GM18861 (cell line): ENCODE results near the gene LAMA5.

Experiments used
- ATAC-seq: cut with Tn5 transposase; IDR thresholded peaks from one replicate; pipeline ENCODE4 v1.9.1; 2021; ENCODE audit not compliant: unreplicated experiment

Gene LAMA5, protein sequence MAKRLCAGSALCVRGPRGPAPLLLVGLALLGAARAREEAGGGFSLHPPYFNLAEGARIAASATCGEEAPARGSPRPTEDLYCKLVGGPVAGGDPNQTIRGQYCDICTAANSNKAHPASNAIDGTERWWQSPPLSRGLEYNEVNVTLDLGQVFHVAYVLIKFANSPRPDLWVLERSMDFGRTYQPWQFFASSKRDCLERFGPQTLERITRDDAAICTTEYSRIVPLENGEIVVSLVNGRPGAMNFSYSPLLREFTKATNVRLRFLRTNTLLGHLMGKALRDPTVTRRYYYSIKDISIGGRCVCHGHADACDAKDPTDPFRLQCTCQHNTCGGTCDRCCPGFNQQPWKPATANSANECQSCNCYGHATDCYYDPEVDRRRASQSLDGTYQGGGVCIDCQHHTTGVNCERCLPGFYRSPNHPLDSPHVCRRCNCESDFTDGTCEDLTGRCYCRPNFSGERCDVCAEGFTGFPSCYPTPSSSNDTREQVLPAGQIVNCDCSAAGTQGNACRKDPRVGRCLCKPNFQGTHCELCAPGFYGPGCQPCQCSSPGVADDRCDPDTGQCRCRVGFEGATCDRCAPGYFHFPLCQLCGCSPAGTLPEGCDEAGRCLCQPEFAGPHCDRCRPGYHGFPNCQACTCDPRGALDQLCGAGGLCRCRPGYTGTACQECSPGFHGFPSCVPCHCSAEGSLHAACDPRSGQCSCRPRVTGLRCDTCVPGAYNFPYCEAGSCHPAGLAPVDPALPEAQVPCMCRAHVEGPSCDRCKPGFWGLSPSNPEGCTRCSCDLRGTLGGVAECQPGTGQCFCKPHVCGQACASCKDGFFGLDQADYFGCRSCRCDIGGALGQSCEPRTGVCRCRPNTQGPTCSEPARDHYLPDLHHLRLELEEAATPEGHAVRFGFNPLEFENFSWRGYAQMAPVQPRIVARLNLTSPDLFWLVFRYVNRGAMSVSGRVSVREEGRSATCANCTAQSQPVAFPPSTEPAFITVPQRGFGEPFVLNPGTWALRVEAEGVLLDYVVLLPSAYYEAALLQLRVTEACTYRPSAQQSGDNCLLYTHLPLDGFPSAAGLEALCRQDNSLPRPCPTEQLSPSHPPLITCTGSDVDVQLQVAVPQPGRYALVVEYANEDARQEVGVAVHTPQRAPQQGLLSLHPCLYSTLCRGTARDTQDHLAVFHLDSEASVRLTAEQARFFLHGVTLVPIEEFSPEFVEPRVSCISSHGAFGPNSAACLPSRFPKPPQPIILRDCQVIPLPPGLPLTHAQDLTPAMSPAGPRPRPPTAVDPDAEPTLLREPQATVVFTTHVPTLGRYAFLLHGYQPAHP (N-terminal part only)

DNA sequence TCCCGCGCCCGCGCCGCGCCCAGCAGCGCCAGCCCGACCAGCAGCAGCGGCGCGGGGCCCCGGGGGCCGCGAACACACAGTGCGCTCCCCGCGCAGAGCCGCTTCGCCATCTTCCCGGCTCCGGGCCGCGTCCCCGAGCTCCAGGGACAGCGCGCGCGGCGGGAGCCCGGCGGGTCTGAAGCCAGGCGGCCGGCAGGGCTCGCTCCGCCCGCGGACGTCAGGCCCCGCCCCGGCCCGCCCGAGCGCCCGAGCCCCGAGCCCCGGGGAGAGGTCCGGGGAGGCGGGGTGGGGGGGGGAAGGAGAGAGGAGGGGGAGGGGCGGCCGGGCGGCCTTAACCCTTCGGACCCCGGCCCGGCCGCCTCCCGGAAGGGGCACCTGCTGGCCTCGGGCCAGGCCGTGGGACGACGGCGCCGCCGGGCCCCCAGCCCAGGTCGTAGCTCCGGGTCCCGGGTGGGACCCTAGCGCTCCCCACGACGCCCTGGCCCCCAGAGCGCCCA, at the start of gene LAMA5:
LAMA5 (minus strand) TSS at position 177 of the 497 bp plus-strand sequence; CDS start at position 110, 67 bp downstream.
- no peak for ATAC-seq

DNA sequence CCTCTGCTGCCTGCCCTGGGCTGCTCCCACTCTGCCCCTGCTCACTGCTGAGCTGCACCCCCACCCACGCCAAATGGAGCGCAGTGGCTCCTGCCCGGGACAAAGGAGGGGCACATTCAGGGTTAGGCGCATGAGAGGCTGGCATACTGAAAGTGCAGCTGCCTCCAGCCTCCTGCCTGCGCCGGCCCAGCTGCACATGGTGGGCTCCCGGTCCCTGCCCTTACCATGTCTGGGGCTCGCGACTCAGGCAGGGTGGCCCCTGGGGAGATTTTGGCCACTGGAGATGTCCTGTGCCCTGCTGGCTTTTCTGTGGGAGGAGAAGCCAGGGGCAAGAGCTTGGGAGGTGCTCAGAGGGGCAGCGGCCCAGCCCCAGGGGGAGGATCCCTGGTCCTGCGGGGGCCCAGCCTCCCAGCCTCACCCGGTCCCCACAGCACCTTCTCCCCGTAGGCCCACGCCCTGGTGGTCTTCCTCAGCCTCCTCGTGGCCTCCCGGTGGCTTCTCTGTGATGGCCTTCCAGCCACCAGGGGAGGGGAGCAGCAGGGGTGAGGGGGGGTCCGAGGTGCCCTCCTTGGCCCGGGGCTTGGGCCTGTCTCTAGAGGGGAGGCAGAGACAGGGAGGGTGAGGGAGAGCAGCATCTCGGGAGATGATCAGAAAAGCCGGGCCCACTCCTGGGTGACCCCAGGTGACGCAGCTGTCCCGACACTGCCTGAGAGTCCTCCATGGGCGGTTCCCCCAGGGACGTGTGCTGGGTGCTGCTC, 48.4 kb upstream of the LAMA5 start:
- no peak for ATAC-seq

DNA sequence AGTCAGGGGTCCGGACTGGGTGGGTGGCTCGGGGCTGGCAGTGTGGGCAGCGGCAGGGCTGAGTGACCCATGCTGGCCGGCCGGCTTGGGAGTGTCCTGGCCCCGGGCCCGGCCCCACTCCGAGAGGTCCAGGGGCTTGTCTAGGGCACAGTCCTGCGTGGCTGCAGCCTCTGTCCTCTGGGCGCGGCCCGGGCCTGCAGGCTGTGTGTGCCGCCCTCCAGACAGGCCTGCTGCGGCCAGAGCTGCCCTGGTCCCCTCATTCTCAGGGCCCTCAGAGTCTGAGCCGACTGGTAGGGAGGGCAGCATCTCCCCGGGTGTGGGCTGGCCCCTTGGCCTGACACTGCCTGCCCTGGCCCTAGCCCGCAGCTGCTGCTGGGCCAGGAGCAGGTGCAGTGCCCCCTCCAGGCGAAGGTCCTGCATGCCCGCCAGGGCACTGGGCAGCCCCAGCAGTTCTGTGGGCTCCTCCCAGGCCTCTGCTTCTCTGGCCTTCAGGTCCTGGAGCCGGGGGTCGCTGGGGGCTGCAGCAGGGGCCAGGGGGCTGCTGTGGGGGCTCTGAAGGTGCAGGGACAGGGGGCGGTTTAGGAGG, 46.9 kb upstream of the LAMA5 start:
- no peak for ATAC-seq

DNA sequence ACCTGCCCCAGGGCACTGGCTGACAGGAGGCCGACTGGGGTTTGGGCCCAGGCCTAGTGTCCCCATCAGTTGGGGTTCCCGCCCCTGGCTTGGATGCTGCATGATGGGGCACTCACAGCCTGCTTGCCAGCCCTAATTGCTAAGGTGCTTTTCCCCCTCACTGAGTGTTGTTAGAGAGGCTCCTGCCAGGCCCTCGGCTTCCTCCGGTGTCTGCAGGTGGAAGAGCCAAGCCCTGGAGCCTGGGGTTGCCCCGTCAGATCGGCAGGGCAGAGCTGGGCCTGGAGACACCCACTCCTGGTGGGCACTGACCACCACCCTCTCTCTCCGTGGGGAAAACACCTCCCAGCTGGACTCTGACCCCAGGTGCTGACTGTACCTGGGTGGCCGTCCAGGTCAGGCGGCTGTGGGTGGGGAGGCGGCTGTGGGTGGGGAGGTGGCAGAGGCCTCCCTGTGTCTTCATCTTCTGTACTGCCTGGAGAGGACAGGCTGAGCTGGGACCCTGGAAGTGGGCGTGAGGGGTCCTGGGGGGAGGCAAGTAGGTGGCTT, 46.0 kb upstream of the LAMA5 start:
- ATAC-seq = no peak

DNA sequence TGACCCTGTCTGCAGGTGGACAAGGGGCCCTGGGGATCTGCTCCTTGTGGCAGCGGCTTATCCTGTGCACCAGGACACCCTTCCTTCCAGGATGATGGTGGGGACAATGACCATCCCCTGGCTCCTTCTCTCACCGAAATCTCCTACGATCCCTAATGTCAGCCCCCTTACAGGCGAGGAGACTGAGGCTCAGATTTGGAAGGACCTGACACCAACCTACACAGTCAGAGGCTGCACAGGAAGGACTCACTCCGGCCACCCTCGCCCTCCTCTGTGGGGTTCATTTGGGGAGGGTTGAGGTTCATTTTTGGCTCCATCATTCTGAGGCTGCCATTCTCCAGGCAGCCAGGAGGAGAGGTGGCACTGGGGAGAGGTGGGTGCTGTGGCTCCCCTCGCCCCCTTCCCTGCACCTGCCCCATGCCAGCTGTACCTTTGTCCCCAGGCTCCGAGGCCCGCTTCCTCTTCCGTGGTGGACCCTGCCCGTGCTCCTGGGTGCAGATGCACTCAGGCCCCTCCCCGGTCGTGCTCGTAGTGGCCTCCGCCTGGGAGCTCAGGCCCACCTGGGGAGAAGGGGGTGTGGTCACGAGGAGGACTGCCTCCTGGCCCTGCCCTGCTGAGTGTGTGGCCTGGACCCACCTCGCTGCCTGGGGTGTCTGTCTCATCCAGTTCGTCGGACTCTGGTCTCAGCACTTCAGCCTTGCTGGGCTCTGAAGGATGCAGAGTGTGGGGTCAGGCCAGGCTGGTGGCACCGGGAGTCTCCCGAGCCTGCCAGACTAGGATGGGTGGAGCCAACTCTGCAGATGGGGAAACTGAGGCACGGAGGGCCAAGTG, 45.3 kb upstream of the LAMA5 start:
- ATAC-seq = no peak

DNA sequence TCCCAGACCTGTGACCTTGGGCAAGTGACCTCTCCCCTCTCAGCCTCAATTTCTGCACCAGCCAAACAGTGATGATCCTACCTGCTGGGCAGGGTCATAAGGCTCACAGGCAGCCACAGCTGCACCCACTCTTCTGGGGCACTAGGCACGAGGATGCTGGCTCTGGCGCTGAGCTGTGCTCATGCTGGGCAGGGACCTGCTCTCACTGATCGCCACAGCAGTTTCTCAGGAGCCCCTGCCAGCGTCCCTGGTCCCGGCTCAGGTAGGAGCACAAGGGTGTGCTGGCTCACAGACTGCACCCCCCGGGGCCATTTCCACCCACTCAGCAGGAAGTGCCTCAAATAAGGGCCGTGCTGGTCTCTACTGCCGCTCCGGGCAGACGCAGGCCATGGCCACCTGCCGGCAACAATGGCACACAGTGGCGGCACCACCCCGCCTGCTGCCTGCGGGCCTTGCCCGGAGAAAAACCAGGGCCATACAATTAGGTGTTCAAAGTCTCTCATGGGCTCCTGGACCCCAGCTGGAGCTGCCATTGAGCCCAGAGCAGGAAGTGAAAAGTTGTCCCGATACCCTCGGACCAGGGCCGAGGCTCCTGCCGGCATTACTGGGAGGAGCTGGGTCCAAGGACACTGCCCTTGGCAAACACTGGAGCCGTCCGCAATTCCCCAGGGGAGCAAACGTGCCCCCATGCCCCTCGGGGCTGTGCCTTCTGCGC, 44.5 kb upstream of the LAMA5 start:
- ATAC-seq = no peak

DNA sequence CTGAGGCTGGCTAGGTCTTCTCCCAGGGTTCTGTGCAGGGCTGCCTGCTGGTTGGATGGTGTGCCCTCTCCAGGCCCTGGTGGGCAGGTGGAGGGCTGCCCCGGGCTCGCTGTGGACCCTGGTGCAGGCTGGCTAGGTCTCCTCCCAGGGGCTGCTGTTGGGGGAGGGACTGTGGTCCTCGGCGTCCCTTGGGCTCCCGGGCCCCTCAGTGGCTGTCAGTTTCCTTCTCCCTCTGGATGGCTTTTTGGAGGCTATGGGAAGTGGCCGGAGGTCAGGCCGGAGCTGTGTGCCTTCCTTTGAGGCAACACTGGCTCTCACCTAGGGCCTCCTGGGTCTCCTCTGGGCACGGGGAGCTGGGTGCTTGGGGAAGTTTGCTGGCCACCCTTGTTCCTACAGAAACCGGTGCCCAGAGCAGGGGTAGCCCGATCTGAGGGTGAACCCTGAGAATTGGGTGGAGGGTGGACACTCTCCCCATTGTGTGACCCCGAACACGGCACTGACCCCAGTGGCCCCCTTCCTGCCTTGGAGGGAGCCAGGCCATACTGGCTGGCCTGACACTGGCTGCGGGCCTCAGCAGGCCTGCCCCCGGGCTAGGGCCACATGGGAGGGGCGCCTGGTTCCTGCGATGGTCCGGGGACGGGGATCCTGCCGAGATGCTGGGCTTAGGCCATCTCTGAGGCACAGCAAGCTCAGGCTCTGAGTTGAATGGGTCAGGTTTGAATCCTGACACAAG, 43.8 kb upstream of the LAMA5 start:
- ATAC-seq = no peak

DNA sequence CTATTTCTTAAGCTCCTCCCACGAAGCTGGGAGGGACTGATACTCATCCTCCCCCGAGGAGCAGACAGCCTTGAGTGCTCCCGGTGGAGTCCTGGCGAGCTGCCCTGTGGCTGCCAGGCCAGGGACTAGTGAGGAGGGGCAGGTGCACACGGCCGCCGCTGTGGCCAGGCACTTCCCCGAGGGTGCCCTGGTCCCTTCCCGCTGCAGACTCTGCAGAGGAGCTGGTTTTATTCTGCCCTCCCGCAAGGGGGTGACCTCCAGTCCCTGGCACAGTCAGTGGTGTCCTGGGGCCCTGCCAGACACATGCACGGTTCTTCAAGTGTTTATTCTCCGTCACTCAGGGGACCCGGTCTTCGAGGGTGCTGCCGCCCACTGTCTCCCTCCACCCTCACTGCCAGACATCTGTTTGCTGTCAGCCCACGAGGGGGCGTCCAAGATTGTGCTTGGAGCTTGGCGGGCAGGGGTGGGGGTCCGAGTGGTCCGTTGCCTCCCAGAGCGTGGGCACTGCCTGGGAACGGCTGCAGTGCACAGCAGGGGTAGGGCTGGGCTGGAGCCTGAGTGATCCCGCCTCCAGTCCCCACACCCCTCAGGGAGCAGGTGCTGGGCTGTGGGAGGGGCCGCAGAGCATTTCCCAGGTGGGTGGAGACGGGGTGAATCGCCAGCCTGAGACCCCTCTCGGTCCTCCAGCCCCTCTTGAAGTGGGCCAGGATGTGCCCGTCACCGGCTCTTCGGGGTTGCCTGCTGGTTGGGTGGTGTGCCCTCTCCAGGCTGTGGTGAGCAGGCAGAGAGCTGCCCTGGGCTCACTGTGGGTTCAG, 43.0 kb upstream of the LAMA5 start:
- ATAC-seq = no peak

DNA sequence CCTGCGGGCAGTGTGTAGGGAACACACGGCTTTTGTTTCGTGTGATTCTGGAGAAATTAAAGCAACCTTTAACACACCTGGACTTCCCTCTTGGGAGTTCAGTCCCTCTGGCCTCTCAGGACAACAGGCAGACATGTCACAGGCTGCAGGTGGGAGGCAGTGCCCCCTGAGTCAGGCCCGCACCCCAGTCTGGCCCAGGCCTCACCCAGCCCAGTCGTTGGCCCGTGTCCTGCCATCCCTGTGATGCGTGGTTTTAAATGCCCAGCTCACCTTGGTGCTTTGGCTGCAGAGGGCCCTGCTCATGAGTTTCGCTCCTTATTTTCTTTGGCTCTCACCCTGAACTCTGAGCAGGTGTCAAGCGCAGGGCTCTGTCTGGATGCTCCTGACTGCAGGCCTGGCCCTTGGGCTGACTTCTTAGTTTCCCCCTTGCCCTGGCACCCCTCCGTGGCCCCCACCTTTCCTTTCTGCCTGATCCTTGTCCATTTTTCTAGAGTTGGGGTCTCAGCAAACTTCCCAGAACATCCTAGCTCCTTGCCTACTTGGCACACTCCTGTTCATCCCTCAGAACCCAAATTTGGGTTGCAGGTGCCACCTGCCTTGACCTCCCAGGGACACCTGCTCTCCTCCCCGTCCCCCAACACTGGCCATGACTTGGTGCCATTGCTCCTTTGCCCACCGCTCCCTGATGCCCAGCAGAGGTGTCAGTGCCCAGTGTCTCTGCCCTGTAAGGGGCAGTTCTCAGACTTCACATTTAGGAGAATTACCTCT, 42.2 kb upstream of the LAMA5 start:
- no peak for ATAC-seq

DNA sequence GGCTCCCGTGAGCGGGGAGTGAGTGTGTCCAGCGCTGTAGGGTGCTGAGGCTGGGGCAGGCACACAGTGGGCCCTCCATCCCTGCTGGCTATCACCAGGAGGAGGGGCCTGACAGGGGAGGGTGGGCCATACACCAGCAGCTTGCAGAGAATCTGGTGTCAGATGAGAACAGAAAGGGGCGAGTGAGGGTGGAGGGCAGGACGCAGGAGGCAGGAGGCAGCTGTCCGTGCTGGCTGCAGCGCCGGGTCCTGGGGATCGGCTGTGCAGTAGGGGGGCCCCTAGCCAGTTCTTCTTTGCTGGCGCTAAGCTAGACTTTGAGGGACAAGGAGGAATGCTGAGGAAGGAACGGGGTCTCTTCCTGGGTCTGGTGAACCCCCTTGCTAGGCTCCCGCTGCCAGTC, 41.5 kb upstream of the LAMA5 start:
- no peak for ATAC-seq

DNA sequence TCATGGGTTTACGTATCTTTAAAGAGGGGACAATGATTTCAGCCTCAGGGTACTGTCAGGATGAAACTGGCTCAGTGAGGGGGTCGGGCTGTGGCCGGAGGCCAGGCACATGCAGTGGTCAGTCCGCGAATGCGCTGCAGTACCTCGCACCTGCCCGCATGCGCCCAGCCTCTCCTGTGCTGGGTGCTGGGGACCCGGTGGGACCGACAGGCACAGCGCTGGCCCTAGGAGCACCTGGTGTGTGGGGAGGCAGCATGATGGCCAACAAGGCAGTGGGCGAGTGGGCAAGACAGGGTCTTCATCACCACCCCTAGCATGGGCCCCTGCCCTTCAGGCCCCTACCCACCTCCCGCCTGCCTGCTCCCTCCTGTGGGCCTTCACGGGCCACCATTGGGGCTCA, 40.9 kb upstream of the LAMA5 start:
- no peak for ATAC-seq

DNA sequence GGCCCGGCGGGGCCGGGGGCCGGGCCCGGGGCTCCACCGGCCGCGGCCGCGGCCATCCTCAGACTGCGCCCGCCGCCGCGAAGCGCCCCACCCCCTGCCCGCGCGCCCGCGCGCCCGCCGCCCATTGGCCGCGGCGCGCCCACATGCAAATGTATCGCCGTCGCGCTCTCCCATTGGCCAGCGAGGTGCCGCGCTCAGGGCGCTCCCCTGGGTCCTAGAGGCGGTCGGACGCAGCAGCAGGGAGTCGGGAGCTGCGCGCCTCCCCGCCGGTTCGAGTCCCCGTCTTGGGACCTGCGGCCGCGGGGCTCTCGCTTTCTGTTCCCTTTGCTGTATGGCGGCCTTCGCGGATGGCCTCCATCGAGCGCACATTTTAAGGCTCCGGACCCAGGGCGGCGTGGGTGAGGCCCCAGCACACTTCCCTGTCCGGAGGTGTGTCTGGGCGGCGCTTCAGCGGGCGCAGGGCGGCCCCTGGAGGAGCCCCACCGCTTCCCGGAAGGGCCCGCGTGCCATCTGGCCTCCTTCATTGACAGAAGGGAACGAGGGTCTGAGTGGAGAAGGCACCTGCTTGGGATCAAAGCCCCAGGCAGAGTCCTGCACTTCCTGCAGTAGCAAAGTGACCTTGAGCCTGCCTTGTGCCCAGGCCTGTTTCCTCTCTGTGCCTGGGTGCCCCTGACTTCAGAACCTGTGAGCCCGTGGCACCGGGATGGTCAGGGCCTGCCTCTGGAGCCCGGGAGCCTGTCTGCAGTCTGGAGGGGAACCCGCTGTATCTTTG, 40.3 kb upstream of the LAMA5 start, which contains the start of gene CABLES2:
CABLES2 (minus strand) TSS at position 65 of the 772 bp plus-strand sequence; CDS start at position 56, 9 bp downstream.
- peak; percentile 78 for ATAC-seq

DNA sequence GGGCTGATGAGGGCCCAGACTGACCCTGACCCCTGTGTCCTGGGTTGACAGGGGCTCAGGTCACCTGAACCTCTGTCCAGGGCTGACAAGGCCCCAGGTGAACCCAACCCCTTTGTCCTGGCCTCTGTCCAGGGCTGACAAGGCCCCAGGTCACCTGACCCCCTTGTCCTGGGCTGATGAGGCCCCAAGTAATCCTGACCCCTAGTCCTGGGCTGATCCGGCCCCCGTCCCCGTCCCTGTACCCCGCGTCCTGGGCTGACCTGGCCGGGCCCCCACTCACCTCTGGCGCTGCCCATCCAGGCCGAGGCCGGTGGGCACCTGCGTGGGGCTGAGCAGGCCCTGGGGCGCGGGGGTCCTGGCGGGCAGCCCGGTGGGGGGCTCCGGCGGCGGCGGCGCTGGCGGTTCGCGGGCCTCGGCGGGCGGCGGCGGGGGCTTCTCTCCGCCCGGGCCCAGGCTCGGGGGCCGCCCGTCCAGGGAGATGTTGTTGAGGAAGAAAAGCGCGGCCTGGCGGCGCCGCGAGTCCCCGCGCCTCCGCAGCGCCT, 39.6 kb upstream of the LAMA5 start:
- ATAC-seq = no peak

DNA sequence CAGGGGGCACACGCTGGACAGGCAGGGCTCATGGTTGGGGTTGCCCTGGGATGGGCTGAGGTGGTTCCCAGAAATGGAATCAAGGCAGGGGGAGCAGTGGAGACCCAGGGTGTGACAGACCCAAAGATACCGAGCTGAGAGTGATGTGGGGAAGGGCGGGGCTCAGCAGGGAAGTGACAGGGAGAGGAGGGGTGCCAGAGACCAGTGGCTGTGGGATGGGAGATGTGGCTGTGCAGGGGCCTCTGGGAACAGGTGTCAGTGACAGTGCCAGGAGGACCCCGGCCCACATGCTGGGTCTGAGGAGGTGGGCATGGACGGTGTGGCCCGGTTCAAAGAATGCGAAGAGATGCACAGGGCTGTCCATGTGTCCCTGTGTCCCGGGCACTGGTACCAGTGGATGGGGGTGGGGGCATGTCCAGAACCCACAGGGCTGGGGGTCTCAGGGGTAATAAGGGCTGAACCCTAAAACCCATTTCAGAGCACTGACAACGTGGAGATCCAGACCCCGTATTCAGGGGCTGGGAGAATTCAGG, 38.9 kb upstream of the LAMA5 start:
- no peak for ATAC-seq
